Suprapubic skin (tissue), 4 donors: ENCODE results near the gene MAP4K3.

Source experiments
- EP300 ChIP-seq: sonication (generic); formaldehyde crosslinking; IDR thresholded peaks from one replicate; pipeline ENCODE4 v1.6.1; 2017; ENCODE audit warnings: antibody characterized with exemption
- POLR2A ChIP-seq, 2 donors: fragments of 450-650 bp; IDR thresholded peaks; one replicate each; pipeline ENCODE4 v1.6.1; 2017; ENCODE audit warnings: antibody characterized with exemption in 2 of 2, mild to moderate bottlenecking in 2 of 2, moderate library complexity in 2 of 2
- POLR2AphosphoS5 ChIP-seq, 3 donors: sonication (generic); formaldehyde crosslinking; IDR thresholded peaks; one replicate each; pipeline ENCODE4 v1.6.1; 2017; ENCODE audit warnings: antibody characterized with exemption in 3 of 3
- TF ChIP-seq, protein P1 (sequence below), 2 donors: fragments of 200-600 bp in 1 of 2; fragments of 450-650 bp in 1 of 2; sonication (generic) in 1 of 2; IDR thresholded peaks; one replicate each; pipeline ENCODE4 v1.5.1; 2016 to 2019; ENCODE audit warnings: antibody characterized with exemption in 2 of 2, mild to moderate bottlenecking in 1 of 2, moderate library complexity in 1 of 2

GRCh38 chr2:39266139-39266805, 170.8 kb downstream of the MAP4K3 start:
- TF ChIP-seq, protein P1, sequence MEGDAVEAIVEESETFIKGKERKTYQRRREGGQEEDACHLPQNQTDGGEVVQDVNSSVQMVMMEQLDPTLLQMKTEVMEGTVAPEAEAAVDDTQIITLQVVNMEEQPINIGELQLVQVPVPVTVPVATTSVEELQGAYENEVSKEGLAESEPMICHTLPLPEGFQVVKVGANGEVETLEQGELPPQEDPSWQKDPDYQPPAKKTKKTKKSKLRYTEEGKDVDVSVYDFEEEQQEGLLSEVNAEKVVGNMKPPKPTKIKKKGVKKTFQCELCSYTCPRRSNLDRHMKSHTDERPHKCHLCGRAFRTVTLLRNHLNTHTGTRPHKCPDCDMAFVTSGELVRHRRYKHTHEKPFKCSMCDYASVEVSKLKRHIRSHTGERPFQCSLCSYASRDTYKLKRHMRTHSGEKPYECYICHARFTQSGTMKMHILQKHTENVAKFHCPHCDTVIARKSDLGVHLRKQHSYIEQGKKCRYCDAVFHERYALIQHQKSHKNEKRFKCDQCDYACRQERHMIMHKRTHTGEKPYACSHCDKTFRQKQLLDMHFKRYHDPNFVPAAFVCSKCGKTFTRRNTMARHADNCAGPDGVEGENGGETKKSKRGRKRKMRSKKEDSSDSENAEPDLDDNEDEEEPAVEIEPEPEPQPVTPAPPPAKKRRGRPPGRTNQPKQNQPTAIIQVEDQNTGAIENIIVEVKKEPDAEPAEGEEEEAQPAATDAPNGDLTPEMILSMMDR (IDR thresholded peaks at IDR 0.05), result no peak
- no peak for TF ChIP-seq POLR2A (IDR thresholded peaks at IDR 0.05)
- no peak for TF ChIP-seq POLR2AphosphoS5 (IDR thresholded peaks at IDR 0.05)
- TF ChIP-seq EP300, result no peak
